Activated naive CD4-positive, alpha-beta T cell treated with anti-CD3 and anti-CD28 coated beads, Interleukin-2, amount 50 U/mL, for 72 hours (primary cell): ENCODE data around the gene VTI1A. TPM values are rescaled to one million over a fixed set of nuclear protein-coding genes. Genes with fewer than 3 reads are reported as not detected.
A peak's percentile ranks its signal among the peaks of the same experiment; 100 is the strongest.

Experiments
- ATAC-seq, 2 donors: fragments of 150-1000 bp; cut with Tn5 transposase; 2 replicates each; pipeline ENCODE4 v1.10.0; 2021; ENCODE audit warnings: mild to moderate bottlenecking in 2 of 2, moderate library complexity in 2 of 2
- DNase-seq, 2 donors: peaks; one replicate each; pipeline ENCODE4 v3.0.0; 2021 to 2022; ENCODE audit warnings: low spot score in 2 of 2
- H3K27ac Mint-ChIP-seq, 2 donors: one replicate each; pipeline ENCODE4 v1.8.0; 2022; ENCODE audit warnings: mild to moderate bottlenecking in 2 of 2, mixed read lengths in 2 of 2
- H3K36me3 Mint-ChIP-seq, 2 donors: one replicate each; pipeline ENCODE4 v1.8.0; 2022; ENCODE audit warnings: mixed read lengths in 2 of 2
- H3K9me3 Mint-ChIP-seq, 2 donors: one replicate each; pipeline ENCODE4 v1.8.0; 2022; ENCODE audit warnings: mixed read lengths in 2 of 2
- total RNA-seq, 2 donors: library from RNA; stranded (reverse); gene quantifications; one replicate each; pipeline ENCODE4 v1.2.3, GENCODE V29; 2022

VTI1A gene
- total RNA-seq, 2 donors from 2014 or later: 39.7 to 40.8 TPM

DNA sequence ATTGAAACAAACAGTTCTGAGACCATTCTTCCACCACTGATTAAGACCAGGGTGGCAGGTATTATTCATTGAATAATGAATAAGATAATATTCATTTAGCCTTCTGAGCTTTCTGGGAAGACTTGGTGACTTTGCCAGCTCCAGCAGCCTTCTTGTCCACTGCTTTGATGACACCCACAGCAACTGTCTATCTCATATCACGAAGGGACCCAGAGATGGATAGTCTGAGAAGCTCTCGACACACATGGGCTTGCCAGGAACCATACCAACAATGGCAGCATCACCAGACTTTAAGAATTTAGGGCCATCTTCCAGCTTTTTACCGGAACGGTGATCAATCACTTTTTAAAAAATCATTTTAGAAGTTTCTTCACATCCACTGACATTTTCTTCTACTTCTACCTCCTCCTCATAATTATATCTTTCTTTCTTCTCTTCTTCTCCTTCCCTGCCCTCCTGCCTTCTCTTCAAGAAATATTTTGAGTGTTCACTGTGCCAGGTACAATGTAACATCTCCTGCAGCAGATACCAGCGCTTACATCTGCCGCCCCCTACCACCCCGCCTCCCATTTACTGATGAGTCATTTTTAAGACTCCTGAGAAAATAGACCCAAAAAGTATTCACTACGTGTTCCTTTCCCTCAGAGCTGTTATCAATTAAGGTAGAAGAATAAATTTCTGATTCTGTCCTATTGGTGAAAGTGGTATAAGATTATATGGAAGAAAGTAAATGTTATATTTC is 101.7 kb downstream of the VTI1A start:
- H3K9me3 Mint-ChIP-seq: no peaks in the 10 kb centered on the region
- ATAC-seq (no peak), DNase-seq (no peak)
- peaks cover 5 to 17% of the 10 kb centered on the region in 2 donors for H3K36me3 Mint-ChIP-seq
- no peak overlapping the region for H3K27ac Mint-ChIP-seq

DNA sequence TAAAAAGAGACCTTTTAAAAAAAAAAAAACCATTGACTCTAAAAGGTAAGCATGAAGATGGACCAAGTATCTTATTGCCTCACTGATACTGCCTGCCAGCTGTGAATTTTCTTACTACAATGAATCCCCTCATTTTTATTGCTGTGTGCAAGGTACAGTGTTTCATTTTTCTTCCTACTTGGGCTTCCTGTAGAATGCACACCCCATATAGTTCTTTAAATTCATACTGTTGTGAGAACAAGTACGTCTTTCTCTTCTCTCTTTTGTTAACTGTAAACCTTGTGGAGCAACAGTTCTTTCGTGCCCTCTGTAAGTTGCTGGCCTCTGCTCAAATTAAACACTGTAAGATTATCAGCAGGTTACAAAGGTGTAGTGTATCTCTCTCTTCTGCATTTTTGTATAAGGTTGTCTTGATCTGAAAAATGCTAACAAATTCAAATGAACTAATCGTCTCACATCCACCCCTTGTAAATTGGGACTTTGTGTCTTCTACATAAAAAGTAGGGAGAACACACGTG is 105.6 kb downstream of the VTI1A start:
- Mint-ChIP-seq H3K36me3 (peaks cover 0 to 6% of the 10 kb centered on the region in 2 donors), H3K27ac (no peak overlapping the region), H3K9me3 (no peaks in the 10 kb centered on the region)
- ATAC-seq (no peak), DNase-seq (no peak)

DNA sequence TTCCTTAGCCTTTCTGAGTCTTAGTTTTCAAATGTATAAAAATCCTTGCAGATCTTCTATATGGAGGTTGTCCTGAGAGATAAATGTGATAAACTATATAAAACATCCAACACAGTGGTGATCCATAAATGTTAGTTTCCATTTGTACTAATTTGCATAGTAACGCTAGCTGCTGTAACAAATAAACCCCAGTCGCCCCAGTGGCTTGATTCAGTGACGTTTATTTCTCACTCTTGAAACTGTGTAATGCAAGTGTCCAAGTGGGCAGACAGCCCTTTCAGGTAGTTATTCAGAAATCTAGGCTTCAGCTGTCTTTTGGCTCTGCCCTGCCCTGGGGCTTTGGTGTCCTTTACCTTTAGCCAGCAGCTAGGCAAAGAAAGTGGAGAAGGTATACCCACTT is 106.3 kb downstream of the VTI1A start:
- H3K9me3 Mint-ChIP-seq: no peaks in the 10 kb centered on the region
- ATAC-seq: no peak

DNA sequence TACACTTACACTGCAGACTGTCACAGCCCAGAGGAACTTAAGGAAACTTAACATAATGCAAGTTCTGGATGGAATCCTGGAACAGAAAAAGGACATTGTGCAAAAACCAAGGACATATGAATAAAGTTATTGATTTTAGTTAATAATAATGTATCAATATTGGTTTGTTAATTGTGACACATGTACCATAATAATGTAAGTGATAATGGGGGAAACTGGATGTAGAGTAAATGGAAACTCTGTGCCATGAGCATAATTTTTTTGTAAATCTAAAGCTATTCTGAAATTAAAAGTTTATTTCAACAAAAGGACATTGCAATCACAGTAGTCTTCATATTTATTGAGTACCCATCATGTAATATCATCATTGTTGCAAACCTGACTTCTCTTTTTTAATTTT is 107.2 kb downstream of the VTI1A start:
- no peak for ATAC-seq
- DNase-seq: no peak
- Mint-ChIP-seq H3K27ac (no peak overlapping the region), H3K36me3 (peaks cover 0 to 6% of the 10 kb centered on the region in 2 donors), H3K9me3 (no peaks in the 10 kb centered on the region)

More for the DNA sequence above, 106.3 kb downstream of the VTI1A start:
- H3K36me3 Mint-ChIP-seq: peaks cover 0 to 6% of the 10 kb centered on the region in 2 donors
- DNase-seq: no peak
- no peak overlapping the region for H3K27ac Mint-ChIP-seq

DNA sequence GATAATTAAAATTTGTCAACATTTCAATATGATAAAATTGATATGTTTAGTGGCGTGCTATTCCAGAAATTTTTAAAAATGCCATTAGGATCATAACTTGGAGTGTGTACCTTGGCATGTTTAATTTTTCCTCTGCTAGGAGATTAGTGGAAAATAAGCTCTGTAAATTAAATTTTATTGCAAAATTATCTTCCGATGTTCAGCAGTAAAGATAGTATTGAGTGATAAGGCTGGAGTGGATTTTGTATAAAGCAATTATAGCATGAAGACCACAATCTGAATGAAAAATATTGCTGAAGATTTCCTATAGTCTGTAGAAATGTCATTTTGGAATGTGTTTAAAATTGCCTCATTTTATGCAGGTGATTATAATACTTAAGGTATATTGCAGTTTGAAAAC is 110.2 kb downstream of the VTI1A start:
- H3K36me3 Mint-ChIP-seq: peaks cover 0 to 6% of the 10 kb centered on the region in 2 donors
- ATAC-seq (no peak), DNase-seq (no peak)
- H3K9me3 Mint-ChIP-seq: no peaks in the 10 kb centered on the region
- H3K27ac Mint-ChIP-seq: no peak overlapping the region

DNA sequence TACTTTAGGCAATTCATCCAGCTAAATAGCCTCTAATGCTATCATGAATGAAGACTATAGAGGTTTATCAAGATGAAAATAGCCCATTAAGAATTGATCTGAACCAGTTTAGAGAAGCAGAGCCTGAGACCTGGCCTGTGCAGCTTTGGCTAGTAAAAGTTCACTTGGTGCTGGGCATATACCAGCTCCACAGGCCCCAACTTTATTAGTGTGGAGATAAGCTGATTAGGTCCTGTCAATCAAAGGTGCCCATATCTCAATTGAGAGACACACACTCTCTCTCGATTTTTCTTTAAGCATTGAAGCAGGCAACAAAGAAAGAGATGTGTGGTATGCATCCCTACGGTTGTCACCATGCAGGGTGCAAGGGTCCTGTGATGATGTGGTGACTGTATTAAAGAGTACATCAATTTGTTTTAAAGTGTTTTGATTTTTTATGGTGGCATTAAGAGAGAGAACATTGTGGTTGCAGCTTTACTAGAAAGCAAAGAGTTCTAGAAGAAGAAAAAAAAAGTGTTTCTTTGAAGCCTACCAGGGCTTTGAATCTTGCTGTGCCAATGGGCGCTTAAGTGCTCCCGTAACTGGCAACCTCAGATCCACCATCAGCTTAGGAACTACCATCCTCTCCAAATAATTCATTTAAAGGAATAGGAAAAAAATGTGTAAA is 111.6 kb downstream of the VTI1A start:
- no peak for DNase-seq
- no peak overlapping the region for H3K27ac Mint-ChIP-seq
- H3K9me3 Mint-ChIP-seq: no peaks in the 10 kb centered on the region
- no peaks in the 10 kb centered on the region for H3K36me3 Mint-ChIP-seq
- no peak for ATAC-seq

DNA sequence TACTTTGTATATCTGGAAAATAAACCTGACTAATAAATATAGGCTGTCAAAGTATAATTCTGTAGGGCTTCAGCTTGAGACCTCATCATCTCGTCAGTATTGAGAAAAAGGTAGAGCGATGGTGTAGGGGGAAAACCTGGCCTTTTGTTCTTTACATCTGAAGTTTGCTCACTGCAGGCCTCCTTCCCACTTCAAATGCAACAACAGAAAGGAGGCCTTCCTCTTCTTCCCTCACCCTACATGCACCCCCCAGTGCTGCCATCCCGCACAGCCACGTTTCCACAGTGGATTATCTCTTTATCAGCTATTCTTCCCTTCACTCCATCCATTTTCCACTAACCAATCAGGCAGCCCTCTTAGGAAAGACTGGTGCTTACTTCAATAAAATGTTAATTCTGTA is 112.3 kb downstream of the VTI1A start:
- ATAC-seq (no peak), DNase-seq (no peak)
- Mint-ChIP-seq H3K9me3 (no peaks in the 10 kb centered on the region), H3K36me3 (no peaks in the 10 kb centered on the region), H3K27ac (no peak overlapping the region)

DNA sequence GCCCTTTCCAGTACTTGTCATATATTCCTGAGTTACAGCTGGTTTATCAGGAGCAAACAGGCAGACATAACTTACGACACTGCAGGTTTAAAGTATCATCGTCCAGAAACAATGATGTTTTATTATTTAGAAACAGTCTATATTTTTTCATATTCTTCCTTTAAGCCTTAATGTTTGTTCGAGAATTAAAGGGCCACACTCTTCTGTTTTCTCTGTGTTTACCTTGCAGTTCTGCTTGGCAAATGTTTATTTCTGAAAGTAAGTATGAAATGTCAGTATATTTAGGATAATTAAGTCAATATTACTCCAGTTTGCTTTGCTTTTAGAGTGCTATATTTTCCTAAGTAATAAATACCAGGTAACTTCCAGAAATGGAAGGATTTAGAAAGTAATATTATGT is 115.1 kb downstream of the VTI1A start:
- no peak for ATAC-seq
- no peaks in the 10 kb centered on the region for H3K9me3 Mint-ChIP-seq
- no peak for DNase-seq
- H3K27ac Mint-ChIP-seq: no peak overlapping the region
- no peaks in the 10 kb centered on the region for H3K36me3 Mint-ChIP-seq

DNA sequence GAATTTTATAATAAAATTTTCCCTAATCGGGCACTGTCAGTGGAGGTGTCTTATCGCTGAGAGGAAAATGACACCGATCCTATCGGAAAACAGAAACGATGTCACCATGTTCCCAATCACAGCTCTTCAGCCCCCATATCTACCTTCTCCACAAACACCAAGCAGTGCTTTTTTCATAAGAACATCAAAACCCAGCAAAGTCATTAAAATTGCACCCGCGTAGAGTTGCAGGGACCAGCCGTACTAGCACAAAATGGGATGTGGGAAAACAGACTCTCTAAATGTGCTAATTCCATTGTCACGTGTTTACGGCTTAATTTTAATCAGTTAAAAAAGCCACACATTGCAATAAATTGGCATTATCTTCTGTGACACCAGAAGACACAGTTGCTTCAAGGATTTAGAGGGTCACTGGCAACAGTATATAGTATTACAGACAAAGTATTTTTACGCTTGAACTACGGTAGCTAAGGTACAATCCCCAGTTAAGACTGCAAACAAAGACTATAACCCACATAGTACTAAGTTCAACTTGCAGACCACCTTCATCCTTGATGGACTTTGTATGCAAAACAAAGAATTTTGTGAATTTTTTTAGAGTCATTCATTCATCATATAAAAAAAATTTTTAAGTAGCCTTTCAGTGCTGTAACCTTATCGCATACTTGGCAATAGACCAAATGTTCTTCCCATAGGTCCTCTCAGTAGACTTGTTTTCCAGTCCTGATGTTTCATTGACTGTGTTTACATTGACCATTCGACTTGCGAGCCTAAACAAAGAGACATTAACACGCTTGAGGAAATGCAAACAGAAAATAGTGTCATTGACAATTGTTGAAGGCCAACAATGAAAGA is 116.0 kb downstream of the VTI1A start:
- Mint-ChIP-seq H3K36me3 (no peaks in the 10 kb centered on the region), H3K27ac (no peak overlapping the region), H3K9me3 (no peaks in the 10 kb centered on the region)
- no peak for ATAC-seq
- no peak for DNase-seq

DNA sequence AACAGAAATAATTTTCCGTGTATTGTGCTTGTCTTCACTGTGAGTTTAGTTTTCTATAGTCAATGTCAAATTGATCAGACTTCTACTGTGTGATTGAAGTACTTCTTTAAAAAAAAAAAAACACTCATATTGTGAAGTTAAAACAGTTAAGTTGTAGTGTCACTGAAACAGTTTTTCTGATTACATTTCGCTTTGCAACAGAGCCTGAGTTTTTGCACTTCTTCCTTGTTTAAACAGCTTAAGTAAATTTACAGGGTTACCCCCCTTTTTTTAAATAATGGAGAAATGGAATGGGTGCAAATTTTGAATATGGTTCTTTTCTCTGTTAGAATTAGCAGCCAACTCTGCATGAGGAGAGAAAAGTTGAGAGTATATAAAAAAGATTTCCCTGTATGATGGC is 117.3 kb downstream of the VTI1A start:
- DNase-seq: no peak
- Mint-ChIP-seq H3K9me3 (no peaks in the 10 kb centered on the region), H3K27ac (no peak overlapping the region), H3K36me3 (no peaks in the 10 kb centered on the region)
- ATAC-seq: no peak

DNA sequence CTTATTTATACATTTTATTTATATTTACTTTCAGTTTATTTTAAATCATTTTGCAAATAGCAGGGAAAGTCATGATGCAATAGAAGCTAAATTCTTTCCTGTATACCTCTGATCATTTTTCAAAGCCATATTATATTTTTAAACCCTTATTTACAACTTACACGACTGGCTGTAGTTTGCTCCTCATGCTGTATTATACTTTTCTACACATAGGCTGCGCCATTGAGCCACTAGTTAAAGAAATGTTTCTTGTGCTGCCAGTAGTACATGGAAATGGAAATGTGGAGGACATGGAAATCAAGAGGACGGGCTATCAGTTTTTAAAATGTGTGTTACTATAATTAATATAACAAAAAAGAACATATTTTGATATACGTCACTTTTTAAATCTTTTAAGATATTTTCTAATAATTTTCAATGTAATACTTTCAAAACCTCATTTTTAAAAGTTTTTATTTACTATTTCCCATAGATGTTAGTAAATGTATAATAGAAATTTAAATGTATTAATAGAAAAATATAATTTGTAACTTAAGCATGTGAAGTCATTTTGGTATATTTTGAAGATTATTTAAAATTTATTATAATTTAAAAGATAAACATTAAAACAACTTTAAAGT is 118.5 kb downstream of the VTI1A start:
- no peaks in the 10 kb centered on the region for H3K9me3 Mint-ChIP-seq
- peak in 1 of 2 donors; percentile 27 for DNase-seq
- no peak overlapping the region for H3K27ac Mint-ChIP-seq
- ATAC-seq: no peak
- no peaks in the 10 kb centered on the region for H3K36me3 Mint-ChIP-seq

DNA sequence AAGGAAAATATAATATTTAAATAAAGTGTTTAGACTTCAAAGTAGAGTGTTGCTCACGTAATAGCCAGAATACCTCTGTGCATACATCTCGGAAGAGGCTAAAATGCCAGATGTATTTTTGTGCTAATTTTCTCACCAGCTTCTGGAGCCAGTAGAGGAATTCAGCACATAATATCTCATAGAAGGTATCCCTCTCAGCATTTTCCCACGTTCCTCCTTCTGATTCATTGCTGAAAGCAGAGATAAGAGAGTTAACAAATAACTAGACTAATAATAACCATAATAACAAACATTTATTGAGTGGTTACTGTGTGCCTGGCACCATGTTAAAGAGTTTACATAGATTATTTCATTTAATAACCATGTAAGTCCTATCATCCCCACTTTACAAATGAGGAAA is 123.6 kb downstream of the VTI1A start:
- ATAC-seq (no peak), DNase-seq (no peak)
- Mint-ChIP-seq H3K36me3 (peaks cover 0 to 10% of the 10 kb centered on the region in 2 donors), H3K27ac (no peak overlapping the region), H3K9me3 (no peaks in the 10 kb centered on the region)

DNA sequence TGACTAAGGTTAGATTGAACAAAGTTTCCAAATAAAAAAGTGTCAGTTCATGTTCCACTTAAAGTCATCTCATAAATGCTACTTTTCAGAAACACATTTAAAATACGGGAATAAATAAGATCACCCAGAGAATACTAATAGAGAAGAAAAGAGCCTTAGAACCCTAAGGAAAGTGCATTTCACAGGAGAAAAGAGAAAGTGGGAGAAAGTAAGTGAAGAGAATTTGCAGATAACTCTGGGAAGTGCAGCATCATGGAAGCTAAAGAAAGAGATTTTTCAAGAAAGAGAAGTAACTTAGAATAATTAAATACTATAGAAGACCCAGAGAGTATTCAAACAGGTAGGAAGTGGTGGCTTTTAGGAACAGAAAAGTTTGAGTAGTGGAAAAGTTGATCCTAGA is 132.6 kb downstream of the VTI1A start:
- Mint-ChIP-seq H3K9me3 (no peaks in the 10 kb centered on the region), H3K36me3 (no peaks in the 10 kb centered on the region), H3K27ac (peak overlapping the region in 1 of 2 donors; percentile 27)
- no peak for ATAC-seq
- DNase-seq: no peak

DNA sequence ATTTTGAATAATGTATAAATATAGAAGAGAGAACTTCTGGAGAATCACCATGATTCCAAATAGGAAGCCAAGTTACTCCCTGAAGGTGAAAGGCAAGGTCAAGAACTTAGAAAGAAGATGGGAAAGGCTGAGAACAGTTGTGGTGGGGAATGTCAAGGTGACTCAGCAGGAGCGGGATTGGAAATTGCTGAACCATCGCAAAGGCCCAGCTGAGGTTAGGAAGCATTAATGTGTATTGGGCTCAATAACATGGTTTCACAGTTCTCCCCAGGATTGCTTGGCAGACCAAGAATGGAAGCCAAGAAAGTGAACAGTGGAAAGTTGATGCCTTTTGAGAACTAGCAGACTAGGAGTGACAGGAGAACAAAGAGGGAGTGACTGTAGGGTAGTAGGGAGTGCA is 133.3 kb downstream of the VTI1A start:
- no peak for ATAC-seq
- Mint-ChIP-seq H3K9me3 (no peaks in the 10 kb centered on the region), H3K27ac (no peak overlapping the region), H3K36me3 (no peaks in the 10 kb centered on the region)
- DNase-seq: no peak

DNA sequence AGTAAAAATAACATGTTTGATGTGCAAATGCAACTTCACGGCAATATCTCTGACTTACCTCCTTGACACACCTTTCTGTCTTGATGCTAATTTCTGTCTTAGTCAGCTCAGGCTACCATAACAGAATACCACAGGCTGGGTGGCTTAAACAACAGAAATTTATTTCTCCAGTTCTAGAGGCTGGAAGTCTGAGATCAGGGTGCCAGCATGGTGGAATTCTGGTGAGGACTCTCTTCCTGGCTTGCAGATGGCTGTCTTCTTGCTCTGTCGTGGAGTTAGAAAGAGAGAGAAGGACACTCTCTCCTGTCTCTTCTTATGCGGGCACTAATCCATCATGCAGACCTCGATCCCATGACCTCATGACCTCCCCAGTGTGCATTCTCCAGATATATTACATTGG is 134.9 kb downstream of the VTI1A start:
- no peaks in the 10 kb centered on the region for H3K9me3 Mint-ChIP-seq
- H3K36me3 Mint-ChIP-seq: no peaks in the 10 kb centered on the region
- ATAC-seq: no peak
- DNase-seq: no peak
- no peak overlapping the region for H3K27ac Mint-ChIP-seq

DNA sequence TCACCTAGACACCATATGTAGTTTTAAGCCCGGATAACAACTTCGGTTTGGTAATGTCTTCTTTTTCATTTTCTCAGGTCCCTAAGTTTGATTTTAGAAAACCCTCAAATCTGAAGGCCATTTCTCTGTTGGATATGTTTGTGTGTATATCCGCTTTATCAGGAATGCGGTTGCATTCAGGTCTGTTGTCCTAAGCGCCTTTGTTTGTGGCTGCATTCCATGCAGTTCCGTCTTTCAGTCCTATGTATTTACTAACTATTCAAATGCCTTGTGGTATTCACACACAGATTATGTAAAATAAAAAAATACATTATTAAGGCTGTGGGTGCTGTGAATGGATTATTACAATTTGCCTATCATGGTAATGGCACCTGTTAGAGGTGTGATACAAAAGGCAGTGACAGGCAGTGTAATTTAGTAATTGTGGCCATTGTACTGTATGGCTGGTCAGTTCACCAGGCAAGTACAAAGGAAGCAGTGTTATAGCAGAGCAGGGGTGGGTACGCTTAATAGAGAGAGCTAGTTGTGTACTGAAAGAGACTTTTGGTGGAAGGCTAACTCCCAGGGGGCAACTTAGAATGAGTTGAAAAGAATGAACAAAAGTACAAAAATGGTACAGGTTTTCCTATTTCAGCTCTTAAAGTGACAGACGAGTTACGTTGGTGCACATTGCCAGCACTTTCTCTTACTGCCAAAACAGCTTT is 136.4 kb downstream of the VTI1A start:
- DNase-seq (no peak), ATAC-seq (no peak)
- H3K36me3 Mint-ChIP-seq: no peaks in the 10 kb centered on the region
- H3K27ac Mint-ChIP-seq: no peak overlapping the region
- no peaks in the 10 kb centered on the region for H3K9me3 Mint-ChIP-seq
